Cardiac septum (tissue), 1 donor: Measurements from ENCODE around the gene KIAA1191. TPM values are rescaled to one million over a fixed set of nuclear protein-coding genes. Genes with fewer than 3 reads are reported as not detected.

Experiments used
- DNase-seq: peaks from one replicate; pipeline ENCODE4 v3.0.0-alpha.2; 2020; ENCODE audit warnings: low spot score
- intact Hi-C: fragments of 100-400 bp; cut with DNase I; formaldehyde crosslinking; loops from one replicate; pipeline ENCODE4 v1.14.0; 2022
- total RNA-seq: library from RNA; stranded (reverse); fragmentation: NEBNext Ultra II Directional; extraction: Animal tissue kit (Norgen Biotek cat#: 25700); gene quantifications from one replicate; pipeline ENCODE4 v1.2.1, GENCODE V29; 2021
- donor health status: DM: no; HTN: no; CAD: no.

Gene KIAA1191
- total RNA-seq, 1 donor from 2014 or later = 104 TPM

- DNase-seq = no peak
- intact Hi-C loops = no loop called here
Measured at GRCh38 chr5:176368726-176369125, 7.2 kb upstream of the KIAA1191 start.

DNA sequence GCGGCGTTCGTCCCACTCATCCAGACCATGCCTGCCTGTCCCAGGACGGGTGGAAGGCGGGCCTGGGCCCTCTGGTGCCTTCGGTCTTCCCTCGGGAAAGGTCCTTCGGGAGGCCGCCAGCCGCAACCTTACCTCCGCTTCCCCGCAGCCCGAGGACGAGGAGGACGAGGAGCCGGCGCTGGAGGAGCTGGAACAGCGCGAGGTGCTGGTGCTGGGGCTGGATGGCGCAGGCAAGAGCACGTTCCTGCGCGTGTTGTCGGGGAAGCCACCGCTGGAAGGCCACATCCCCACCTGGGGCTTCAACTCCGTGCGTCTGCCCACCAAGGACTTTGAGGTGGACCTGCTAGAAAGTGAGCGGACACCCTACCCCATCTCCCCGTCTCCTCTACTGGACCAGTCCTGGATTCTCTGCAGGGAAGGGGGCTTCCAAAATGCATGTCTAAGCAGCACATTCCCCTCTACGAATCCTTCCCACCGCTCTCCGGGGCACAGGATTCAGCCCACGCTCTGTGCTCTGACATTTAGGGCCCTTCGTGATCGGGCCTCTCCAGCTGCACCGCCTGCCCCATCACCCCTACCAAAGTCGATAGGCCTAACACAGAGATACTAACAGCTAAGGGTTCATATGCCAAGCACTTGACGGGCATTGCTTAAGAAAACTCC lies 4.8 kb upstream of the KIAA1191 start:
- intact Hi-C loops = no loop called here
- DNase-seq = no peak

GRCh38 chr5:176365351-176366231 lies 4.0 kb upstream of the KIAA1191 start, which contains the start of gene ARL10:
ARL10 (plus strand) TSS chr5:176365487; CDS start chr5:176365564, 77 bp downstream.
- DNase-seq = no peak
- intact Hi-C loops = no loop called here

GRCh38 chr5:176364765-176365350 lies 3.3 kb upstream of the KIAA1191 start:
- intact Hi-C loops = loop anchor here (5.0 kb wide), 1 partner anchor 177 kb away; no protein-coding TSS in a partner anchor
- no peak for DNase-seq

DNA sequence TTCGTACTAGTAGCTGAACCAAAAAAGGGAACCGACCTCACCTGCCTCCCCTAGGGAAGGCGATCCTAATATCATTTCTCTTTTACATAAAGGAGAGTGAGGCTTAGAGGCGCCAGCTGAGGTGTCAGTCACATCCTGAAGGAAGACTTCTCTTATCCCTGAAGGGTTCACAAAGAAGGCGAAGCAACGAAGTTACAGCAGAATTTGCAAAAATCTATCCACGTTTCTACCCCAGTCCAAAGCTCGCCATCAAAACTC lies 598 bp upstream of the KIAA1191 start:
- DNase-seq = no peak
- intact Hi-C loops = loop anchor here (5.0 kb wide), 1 partner anchor 180 kb away; no protein-coding TSS in a partner anchor

DNA sequence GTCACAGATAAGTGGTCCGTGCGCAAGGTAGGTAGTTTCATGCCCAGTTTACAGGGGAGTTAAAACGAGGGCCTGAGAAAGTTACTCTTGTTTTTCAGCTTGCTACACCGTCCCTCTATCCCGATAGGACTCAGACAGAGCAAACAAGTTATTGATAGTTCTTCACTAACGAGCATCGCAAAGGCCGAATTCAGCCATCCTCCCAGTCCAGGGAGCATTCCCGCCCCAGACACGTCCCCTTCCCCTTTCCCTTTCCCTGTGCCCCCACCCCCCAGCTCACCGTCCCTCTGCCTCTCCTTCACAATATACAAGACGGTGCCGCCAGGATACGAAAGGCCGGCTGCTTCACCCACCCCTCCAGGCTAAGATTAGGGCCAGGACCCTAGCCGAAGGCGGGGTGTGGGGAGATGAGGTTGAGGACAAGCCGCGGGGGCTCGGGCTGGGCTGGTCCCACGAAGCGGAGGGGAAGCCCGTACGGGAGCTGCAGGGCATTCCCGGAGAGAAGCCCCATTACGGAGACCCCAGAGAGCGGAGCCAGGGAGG lies 599 bp downstream of the KIAA1191 start:
- intact Hi-C loops = loop anchor here (1.0 to 5.0 kb wide), 3 partner anchors 28 to 181 kb away; partner anchors contain the start of genes HIGD2A and NOP16
- no peak for DNase-seq

GRCh38 chr5:176359658-176360057 lies 1.9 kb downstream of the KIAA1191 start:
- no peak for DNase-seq
- intact Hi-C loops = loop anchor here (2.0 to 5.0 kb wide), 2 partner anchors 29 to 183 kb away; partner anchors contain the start of genes HIGD2A and NOP16

GRCh38 chr5:176356179-176356566 lies 5.4 kb downstream of the KIAA1191 start:
- intact Hi-C loops = no loop called here
- DNase-seq = no peak

GRCh38 chr5:176355400-176356178 lies 6.0 kb downstream of the KIAA1191 start:
- intact Hi-C loops = no loop called here

GRCh38 chr5:176353533-176353932 lies 8.0 kb downstream of the KIAA1191 start:
- intact Hi-C loops = no loop called here

More at GRCh38 chr5:176355400-176356178, 6.0 kb downstream of the KIAA1191 start:
- DNase-seq = no peak

DNA sequence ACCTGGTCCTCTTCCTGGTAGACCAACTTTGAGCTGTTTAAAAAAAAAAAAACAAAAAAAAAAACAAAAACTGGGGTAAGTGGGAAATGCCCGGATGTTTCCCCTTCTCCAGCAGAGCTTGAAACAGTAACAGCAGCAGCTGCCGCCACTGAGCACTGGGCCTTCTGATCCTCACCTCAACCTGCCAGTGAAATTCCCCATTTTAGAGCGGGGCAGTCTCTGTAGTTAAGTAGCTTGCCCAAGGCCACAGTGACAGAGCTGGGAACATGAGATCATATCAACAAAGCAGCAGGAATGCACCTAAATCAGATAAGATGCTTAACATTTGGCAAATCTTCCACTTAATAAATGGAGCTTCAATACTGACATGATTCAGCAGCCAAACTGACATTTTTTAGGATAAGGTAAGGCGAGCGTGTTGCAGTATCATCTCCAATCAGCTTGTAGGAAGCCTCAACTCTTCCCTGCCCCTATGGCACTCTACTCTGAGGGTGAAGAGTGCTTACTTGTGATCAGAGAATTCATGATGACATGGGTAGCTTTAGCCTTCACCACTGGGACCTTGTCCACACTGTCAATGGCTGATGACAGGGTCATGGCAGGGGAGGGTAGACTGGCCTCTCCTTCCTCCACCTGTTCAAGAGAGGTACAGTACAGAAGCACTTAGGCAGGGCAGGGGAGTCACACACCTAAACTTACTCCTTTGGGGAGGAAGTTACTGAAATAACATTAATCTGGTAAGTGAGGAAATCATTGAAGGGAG lies 9.3 kb downstream of the KIAA1191 start:
- DNase-seq = no peak
- intact Hi-C loops = no loop called here

More at GRCh38 chr5:176353533-176353932, 8.0 kb downstream of the KIAA1191 start:
- DNase-seq = no peak

DNA sequence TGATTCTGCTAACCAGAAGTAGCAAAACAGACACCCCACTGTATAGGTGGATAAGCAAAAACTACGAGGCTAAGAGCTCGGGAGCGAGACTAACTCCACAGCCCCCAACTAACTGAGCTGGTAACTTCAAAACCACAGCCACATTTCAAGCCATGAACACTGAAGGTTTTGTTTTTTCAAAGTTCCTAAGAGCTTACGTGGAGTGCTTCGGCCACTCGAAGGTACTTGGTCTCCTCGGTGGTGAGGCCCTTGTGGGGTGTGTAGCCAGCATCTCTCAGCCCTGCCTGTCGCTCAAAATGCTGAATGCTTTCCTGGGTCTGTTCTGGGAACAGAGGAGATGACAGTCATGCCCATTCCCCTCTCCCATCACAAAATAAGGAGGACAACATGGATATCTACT lies 11.1 kb downstream of the KIAA1191 start:
- intact Hi-C loops = no loop called here
- DNase-seq = no peak

DNA sequence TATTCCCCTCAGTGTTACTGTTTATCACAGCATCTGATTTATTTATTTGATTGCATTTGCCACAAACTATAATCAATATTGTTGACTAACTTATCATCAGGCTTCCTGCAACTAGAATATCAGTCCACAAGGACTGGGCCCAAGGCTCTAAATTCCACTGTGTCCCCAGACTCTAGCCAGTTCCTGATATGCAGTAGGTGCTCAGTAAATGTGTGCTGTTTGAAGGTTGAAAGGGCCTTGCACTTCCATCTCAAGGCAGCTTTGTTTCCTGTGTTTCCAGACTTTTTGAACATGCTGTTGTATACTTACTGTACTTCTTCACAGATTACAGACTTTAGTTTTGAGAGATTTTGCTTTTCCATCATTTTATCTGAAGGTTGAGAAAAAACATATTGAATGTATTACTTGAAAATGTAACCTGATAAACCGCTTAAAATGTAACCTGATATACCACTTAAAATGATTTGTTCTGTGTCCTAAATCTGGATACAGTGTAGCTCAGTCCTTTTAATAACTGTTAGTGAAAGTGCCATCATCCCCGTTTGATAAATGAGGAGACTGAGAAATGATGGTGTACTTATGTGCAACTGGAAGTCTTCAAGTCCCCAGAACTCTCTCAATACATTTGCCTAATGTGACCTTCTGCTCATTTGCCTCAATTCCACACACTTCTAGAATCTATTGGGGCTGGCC lies 18.7 kb downstream of the KIAA1191 start:
- DNase-seq = no peak
- intact Hi-C loops = no loop called here

DNA sequence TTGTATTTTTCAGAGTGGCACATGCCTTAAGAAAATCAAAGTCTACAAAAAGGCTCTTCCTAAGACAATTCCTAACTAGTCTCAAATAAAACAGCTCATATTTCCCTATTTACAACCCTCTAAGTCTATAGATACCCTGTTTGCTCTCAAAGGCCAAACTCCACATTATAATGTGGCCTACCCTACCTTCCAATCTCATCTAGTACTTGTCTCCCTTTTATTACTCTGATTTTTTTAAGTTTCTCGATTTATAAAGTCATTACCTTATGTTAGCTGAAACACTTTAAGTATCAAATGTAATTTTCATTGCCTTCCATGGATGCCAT lies 19.4 kb downstream of the KIAA1191 start:
- intact Hi-C loops = no loop called here

DNA sequence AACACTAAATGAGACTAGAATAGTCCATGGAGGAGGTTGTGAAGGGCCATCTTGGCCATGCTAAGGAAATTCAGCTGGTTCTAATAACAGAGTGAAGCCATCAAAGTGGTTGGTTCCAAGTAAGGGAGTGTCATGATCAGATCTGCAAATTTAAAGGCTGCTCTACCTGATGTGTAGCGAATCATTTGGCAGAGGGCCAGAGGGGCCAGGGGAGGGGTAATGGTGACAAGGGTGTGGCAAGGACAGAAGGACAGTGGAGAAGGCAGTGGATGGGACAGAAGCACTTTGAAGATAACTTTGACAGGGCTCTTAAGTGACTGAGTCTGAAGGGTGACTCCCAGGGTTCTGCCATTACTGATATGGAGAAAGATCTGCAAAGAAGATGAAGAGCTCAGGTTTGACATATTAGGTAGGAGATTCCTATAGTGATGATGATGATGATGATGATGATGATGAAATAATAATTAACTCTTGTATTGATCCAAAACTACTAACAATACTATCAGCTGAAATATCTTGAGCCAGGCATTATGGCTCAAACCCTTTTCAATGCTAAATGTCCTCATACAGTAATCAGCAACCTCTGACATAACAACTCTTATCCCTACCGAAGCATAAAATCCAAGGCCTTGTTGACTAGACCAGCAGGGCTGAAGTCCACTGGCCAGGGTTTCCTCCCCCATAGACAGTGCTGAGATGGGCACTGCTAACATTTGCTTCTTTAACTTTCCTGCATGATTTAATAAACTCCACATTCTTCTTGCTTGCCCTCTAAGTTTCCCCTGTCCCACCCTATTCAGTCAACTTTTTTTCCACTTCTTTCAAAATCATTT lies 20.0 kb downstream of the KIAA1191 start:
- no peak for DNase-seq
- intact Hi-C loops = no loop called here

More for the DNA sequence above, 19.4 kb downstream of the KIAA1191 start:
- DNase-seq = no peak

DNA sequence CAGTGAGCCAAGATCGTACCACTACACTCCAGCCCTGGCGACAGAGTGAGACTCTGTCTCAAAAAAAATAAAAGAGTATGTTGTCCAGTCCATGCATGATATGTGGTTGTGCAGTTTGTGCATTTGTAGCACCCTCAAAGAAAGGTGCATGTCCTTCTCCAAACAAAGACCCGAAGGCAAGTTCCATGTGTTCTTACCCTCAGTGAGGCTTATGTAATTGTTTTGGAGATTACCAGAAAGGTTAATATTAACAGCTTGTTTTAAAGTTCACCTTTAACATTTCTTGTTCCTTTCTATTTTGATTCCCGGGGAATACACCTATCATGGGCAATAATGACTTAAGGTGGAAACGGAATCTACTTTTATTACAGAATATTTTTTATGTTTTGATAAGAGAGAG lies 22.3 kb downstream of the KIAA1191 start:
- DNase-seq = no peak
- intact Hi-C loops = no loop called here

DNA sequence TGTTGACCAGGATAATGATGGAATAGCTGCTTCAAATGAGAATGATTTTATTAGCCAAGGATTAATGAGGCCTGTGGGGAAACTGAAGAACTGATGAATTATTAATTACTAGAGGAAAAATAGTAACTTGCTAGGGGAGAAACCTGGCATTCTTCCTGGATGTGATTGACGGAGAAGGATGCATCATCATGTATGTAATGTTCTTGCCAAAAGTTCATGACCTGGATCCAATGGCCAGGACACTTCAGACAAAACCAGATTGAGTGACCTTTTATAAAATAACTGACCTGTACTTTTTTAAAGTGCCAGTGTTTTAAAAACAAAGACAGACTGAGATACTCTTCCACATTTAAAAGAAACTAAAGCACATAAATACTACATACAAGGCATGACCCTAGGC lies 23.7 kb downstream of the KIAA1191 start:
- intact Hi-C loops = no loop called here
- no peak for DNase-seq
